DOHH2 (cell line): ENCODE measurements around the gene SRP19.

Experiments used
- H3F3A ChIP-seq: fragments of 200-600 bp; sonication (generic), shearing (Covaris generic); 2 replicates; pipeline ENCODE4 v1.6.0; 2016; ENCODE audit warnings: antibody characterized with exemption, mild to moderate bottlenecking; ENCODE audit not compliant: control insufficient read depth, insufficient read depth
- H3K27ac ChIP-seq: fragments of 200-600 bp; sonication (generic); 2 replicates; pipeline ENCODE4 v1.5.1; 2014; ENCODE audit warnings: low read depth, mild to moderate bottlenecking, low read length, moderate library complexity
- H3K27me3 ChIP-seq: fragments of 200-600 bp; sonication (generic); 2 replicates; pipeline ENCODE4 v1.6.1; 2014; ENCODE audit warnings: mild to moderate bottlenecking, low read length, mixed read lengths; ENCODE audit not compliant: control insufficient read depth
- H3K36me3 ChIP-seq: fragments of 200-600 bp; sonication (generic); 2 replicates; pipeline ENCODE4 v1.6.1; 2014; ENCODE audit warnings: mild to moderate bottlenecking, low read length, moderate library complexity, mixed read lengths; ENCODE audit not compliant: control insufficient read depth
- H3K4me1 ChIP-seq: fragments of 200-600 bp; sonication (generic); 2 replicates; pipeline ENCODE4 v1.6.1; 2014; ENCODE audit warnings: mild to moderate bottlenecking, low read length, mixed read lengths; ENCODE audit not compliant: control insufficient read depth
- H3K4me2 ChIP-seq: fragments of 200-600 bp; sonication (generic); 2 replicates; pipeline ENCODE4 v1.6.0; 2014; ENCODE audit warnings: mild to moderate bottlenecking, low read length, moderate library complexity
- H3K4me3 ChIP-seq: fragments of 200-600 bp; sonication (generic); 2 replicates; pipeline ENCODE4 v1.5.1; 2014; ENCODE audit warnings: mild to moderate bottlenecking, low read length, mixed read lengths
- H3K79me2 ChIP-seq: fragments of 200-600 bp; sonication (generic); 2 replicates; pipeline ENCODE4 v1.6.1; 2014; ENCODE audit warnings: mild to moderate bottlenecking, low read length, mixed read lengths; ENCODE audit not compliant: control insufficient read depth
- H3K9me2 ChIP-seq: fragments of 200-600 bp; sonication (generic); replicated peaks from 2 replicates; pipeline ENCODE4 v1.6.1; 2014; ENCODE audit warnings: mild to moderate bottlenecking, low read length, mixed read lengths; ENCODE audit not compliant: control insufficient read depth
- H3K9me3 ChIP-seq: fragments of 200-600 bp; sonication (generic); 2 replicates; pipeline ENCODE4 v1.6.1; 2014; ENCODE audit warnings: antibody characterized with exemption, low read length, mixed read lengths; ENCODE audit not compliant: control insufficient read depth, insufficient read depth
- H4K20me1 ChIP-seq: fragments of 200-600 bp; sonication (generic); 2 replicates; pipeline ENCODE4 v1.6.0; 2014; ENCODE audit warnings: low read depth, mild to moderate bottlenecking, antibody characterized with exemption, low read length, moderate library complexity; ENCODE audit not compliant: control insufficient read depth, insufficient read depth
- EZH2phosphoT487 ChIP-seq: fragments of 200-600 bp; sonication (generic); IDR thresholded peaks from 2 replicates; pipeline ENCODE4 v1.6.1; 2017; ENCODE audit warnings: borderline replicate concordance, mild to moderate bottlenecking, antibody characterized with exemption, low read length, moderate library complexity, mixed read lengths
- TF ChIP-seq, protein P1 (sequence below): fragments of 200-600 bp; sonication (generic); IDR thresholded peaks from one replicate; pipeline ENCODE4 v1.5.1; 2014; ENCODE audit warnings: antibody characterized with exemption, mild to moderate bottlenecking, low read depth, low read length; ENCODE audit not compliant: poor library complexity, severe bottlenecking

Gene SRP19

DNA sequence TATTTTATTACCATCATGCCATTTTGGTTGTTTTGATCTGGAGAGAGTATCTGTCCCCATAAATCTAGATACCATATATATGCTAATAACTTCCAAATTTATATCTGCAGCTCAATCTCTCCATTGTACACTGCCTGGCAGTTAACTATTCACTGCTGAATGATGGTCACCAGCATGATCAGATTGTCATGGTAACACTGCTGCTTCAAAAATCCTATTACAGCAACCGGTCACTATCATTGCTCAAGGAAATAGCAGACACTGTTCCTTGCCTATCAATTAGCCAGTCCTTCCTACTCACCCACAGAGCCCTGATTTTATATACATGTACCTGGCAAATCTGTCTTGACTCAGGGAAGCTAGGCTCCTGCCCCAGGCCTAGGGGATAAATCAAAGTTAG, 49.4 kb downstream of the SRP19 start:
- H3K4me1 ChIP-seq: no peaks in the 10 kb centered on the region
- no peaks in the 10 kb centered on the region for H3F3A ChIP-seq
- H3K27me3 ChIP-seq: no peaks in the 10 kb centered on the region
- TF ChIP-seq, protein P1, sequence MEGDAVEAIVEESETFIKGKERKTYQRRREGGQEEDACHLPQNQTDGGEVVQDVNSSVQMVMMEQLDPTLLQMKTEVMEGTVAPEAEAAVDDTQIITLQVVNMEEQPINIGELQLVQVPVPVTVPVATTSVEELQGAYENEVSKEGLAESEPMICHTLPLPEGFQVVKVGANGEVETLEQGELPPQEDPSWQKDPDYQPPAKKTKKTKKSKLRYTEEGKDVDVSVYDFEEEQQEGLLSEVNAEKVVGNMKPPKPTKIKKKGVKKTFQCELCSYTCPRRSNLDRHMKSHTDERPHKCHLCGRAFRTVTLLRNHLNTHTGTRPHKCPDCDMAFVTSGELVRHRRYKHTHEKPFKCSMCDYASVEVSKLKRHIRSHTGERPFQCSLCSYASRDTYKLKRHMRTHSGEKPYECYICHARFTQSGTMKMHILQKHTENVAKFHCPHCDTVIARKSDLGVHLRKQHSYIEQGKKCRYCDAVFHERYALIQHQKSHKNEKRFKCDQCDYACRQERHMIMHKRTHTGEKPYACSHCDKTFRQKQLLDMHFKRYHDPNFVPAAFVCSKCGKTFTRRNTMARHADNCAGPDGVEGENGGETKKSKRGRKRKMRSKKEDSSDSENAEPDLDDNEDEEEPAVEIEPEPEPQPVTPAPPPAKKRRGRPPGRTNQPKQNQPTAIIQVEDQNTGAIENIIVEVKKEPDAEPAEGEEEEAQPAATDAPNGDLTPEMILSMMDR: no peak
- TF ChIP-seq EZH2phosphoT487: no peak
- no peak overlapping the region for H3K4me2 ChIP-seq
- H3K9me3 ChIP-seq: no peaks in the 10 kb centered on the region
- 0 out of 2 replicates have a peak, but pooled peaks cover 4% of the 10 kb centered on the region for H4K20me1 ChIP-seq
- H3K27ac ChIP-seq: no peak overlapping the region
- H3K36me3 ChIP-seq: peaks cover 84% of the 10 kb centered on the region
- H3K4me3 ChIP-seq: no peak overlapping the region
- H3K9me2 ChIP-seq: no peaks in the 10 kb centered on the region
- peaks cover 76% of the 10 kb centered on the region for H3K79me2 ChIP-seq

DNA sequence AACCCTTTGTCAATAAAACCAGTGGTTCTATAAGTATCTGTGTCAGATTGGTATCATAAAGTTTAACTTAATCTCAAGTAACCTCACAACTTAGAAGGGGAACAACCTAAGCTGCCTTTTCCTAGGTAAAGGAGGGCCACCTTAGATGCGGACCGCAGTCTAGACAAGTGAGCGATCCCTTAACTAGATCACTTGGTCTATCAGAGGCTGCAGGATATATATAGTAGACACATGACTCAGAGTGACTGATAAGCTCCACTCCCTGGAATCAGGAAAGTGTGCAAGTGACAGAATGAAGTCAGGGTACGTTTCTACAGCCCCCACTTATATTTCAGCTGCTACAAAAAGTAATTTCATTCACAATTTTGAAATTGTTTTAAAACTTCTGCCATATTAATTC, 53.5 kb downstream of the SRP19 start:
- no peak overlapping the region for H3K4me3 ChIP-seq
- H3F3A ChIP-seq: no peaks in the 10 kb centered on the region; the same call in 1 of the 2 replicates
- TF ChIP-seq EZH2phosphoT487: no peak
- TF ChIP-seq, protein P1: no peak
- peaks cover 89% of the 10 kb centered on the region for H3K79me2 ChIP-seq
- no peaks in the 10 kb centered on the region for H3K9me3 ChIP-seq
- 0 out of 2 replicates have a peak, but pooled peaks cover 4% of the 10 kb centered on the region for H4K20me1 ChIP-seq
- peaks cover 32% of the 10 kb centered on the region for H3K4me1 ChIP-seq
- peaks cover 94% of the 10 kb centered on the region for H3K36me3 ChIP-seq
- H3K27ac ChIP-seq: no peak overlapping the region
- H3K9me2 ChIP-seq: no peaks in the 10 kb centered on the region
- no peak overlapping the region for H3K4me2 ChIP-seq
- H3K27me3 ChIP-seq: no peaks in the 10 kb centered on the region

DNA sequence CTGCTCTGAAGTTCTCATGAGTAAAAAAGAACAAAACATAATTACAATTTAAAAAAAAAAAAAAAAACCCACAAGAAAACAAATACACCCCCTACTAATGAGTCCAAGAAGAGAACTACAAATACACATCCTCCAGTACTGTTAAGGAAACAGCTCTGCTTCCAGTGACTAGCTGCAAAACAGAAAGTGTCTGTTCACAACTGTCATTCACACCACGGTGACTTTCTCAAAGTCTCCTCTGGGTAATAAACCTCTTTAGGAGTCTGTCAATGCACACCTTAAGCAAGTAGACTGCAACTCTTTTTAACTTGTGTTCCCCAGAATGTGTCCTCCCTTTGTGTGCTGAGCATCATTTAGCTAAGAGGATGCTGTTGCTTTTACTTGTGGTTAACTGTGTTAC, 54.7 kb downstream of the SRP19 start:
- no peaks in the 10 kb centered on the region; the same call in 1 of the 2 replicates for H3F3A ChIP-seq
- H3K27ac ChIP-seq: no peak overlapping the region
- no peaks in the 10 kb centered on the region for H3K27me3 ChIP-seq
- H3K9me3 ChIP-seq: no peaks in the 10 kb centered on the region
- H3K79me2 ChIP-seq: peaks cover 91% of the 10 kb centered on the region
- peaks cover 44% of the 10 kb centered on the region for H3K4me1 ChIP-seq
- peaks cover 94% of the 10 kb centered on the region for H3K36me3 ChIP-seq
- H3K4me2 ChIP-seq: 0 out of 2 replicates have a peak overlapping the region, but pooled peaks have one; percentile 9
- no peak overlapping the region for H3K4me3 ChIP-seq
- no peaks in the 10 kb centered on the region for H3K9me2 ChIP-seq
- TF ChIP-seq, protein P1: no peak
- no peak for TF ChIP-seq EZH2phosphoT487
- 0 out of 2 replicates have a peak, but pooled peaks cover 4% of the 10 kb centered on the region for H4K20me1 ChIP-seq
